Activated naive CD4-positive, alpha-beta T cell treated with anti-CD3 and anti-CD28 coated beads, Interleukin-2, amount 50 U/mL, for 24 hours (primary cell): Measurements from ENCODE around the gene RGMA.

ENCODE experiments used
- H3K27ac Mint-ChIP-seq: one replicate; pipeline ENCODE4 v1.8.0; 2021; ENCODE audit warnings: mild to moderate bottlenecking, mixed read lengths
- H3K27me3 Mint-ChIP-seq: one replicate; pipeline ENCODE4 v1.8.0; 2021; ENCODE audit warnings: mixed read lengths
- H3K36me3 Mint-ChIP-seq: one replicate; pipeline ENCODE4 v1.8.0; 2021; ENCODE audit warnings: mixed read lengths
- H3K4me1 Mint-ChIP-seq: one replicate; pipeline ENCODE4 v1.8.0; 2021; ENCODE audit warnings: mixed read lengths
- H3K4me3 Mint-ChIP-seq: one replicate; pipeline ENCODE4 v1.8.0; 2021; ENCODE audit warnings: mild to moderate bottlenecking, mixed read lengths
- H3K9me3 Mint-ChIP-seq: one replicate; pipeline ENCODE4 v1.8.0; 2021; ENCODE audit warnings: mixed read lengths

Gene RGMA

GRCh38 chr15:93088981-93089726 is at the start of gene RGMA:
RGMA (minus strand) TSS chr15:93089211; CDS start chr15:93088932, 279 bp downstream.
- Mint-ChIP-seq H3K27me3 (peaks cover 51% of the 10 kb centered on the region), H3K27ac (no peak within 1 kb of the TSS), H3K4me1 (peaks cover 11% of the 10 kb centered on the region), H3K4me3 (peak within 1 kb of the TSS; percentile 87), H3K36me3 (no peaks in the 10 kb centered on the region), H3K9me3 (no peaks in the 10 kb centered on the region)

- Mint-ChIP-seq H3K27me3 (peaks cover 1% of the 10 kb centered on the region), H3K9me3 (no peaks in the 10 kb centered on the region), H3K4me1 (peaks cover 7% of the 10 kb centered on the region), H3K27ac (no peak overlapping the region), H3K36me3 (no peaks in the 10 kb centered on the region), H3K4me3 (no peak overlapping the region)
Observed at GRCh38 chr15:93136606-93137005, 47.6 kb upstream of the RGMA start.

GRCh38 chr15:93135997-93136397 is 47.0 kb upstream of the RGMA start:
- H3K4me3 Mint-ChIP-seq = no peak overlapping the region
- peaks cover 1% of the 10 kb centered on the region for H3K27me3 Mint-ChIP-seq
- H3K27ac Mint-ChIP-seq = no peak overlapping the region
- no peaks in the 10 kb centered on the region for H3K36me3 Mint-ChIP-seq
- H3K9me3 Mint-ChIP-seq = no peaks in the 10 kb centered on the region
- H3K4me1 Mint-ChIP-seq = peaks cover 3% of the 10 kb centered on the region

GRCh38 chr15:93135459-93135858 is 46.4 kb upstream of the RGMA start:
- Mint-ChIP-seq H3K27ac (no peak overlapping the region), H3K4me3 (no peak overlapping the region), H3K36me3 (no peaks in the 10 kb centered on the region), H3K4me1 (no peaks in the 10 kb centered on the region), H3K9me3 (no peaks in the 10 kb centered on the region), H3K27me3 (peaks cover 1% of the 10 kb centered on the region)

GRCh38 chr15:93131485-93132095 is 42.6 kb upstream of the RGMA start:
- no peaks in the 10 kb centered on the region for H3K4me1 Mint-ChIP-seq
- no peak overlapping the region for H3K4me3 Mint-ChIP-seq
- no peaks in the 10 kb centered on the region for H3K36me3 Mint-ChIP-seq
- no peak overlapping the region for H3K27ac Mint-ChIP-seq
- no peaks in the 10 kb centered on the region for H3K9me3 Mint-ChIP-seq
- peaks cover 1% of the 10 kb centered on the region for H3K27me3 Mint-ChIP-seq

- Mint-ChIP-seq H3K27ac (no peak overlapping the region), H3K9me3 (no peaks in the 10 kb centered on the region), H3K36me3 (no peaks in the 10 kb centered on the region), H3K27me3 (peaks cover 1% of the 10 kb centered on the region), H3K4me3 (no peak overlapping the region), H3K4me1 (no peaks in the 10 kb centered on the region)
Observed at GRCh38 chr15:93129702-93130488, 40.9 kb upstream of the RGMA start.

- H3K4me1 Mint-ChIP-seq = no peaks in the 10 kb centered on the region
- peaks cover 1% of the 10 kb centered on the region for H3K27me3 Mint-ChIP-seq
- H3K9me3 Mint-ChIP-seq = no peaks in the 10 kb centered on the region
- no peak overlapping the region for H3K27ac Mint-ChIP-seq
- H3K4me3 Mint-ChIP-seq = no peak overlapping the region
- H3K36me3 Mint-ChIP-seq = no peaks in the 10 kb centered on the region
Observed at GRCh38 chr15:93127286-93127685, 38.3 kb upstream of the RGMA start.

- no peak overlapping the region for H3K27ac Mint-ChIP-seq
- no peaks in the 10 kb centered on the region for H3K27me3 Mint-ChIP-seq
- H3K36me3 Mint-ChIP-seq = no peaks in the 10 kb centered on the region
- H3K4me1 Mint-ChIP-seq = no peaks in the 10 kb centered on the region
- H3K4me3 Mint-ChIP-seq = no peak overlapping the region
- no peaks in the 10 kb centered on the region for H3K9me3 Mint-ChIP-seq
Observed at GRCh38 chr15:93126599-93126998, 37.6 kb upstream of the RGMA start.

- no peaks in the 10 kb centered on the region for H3K4me1 Mint-ChIP-seq
Observed at GRCh38 chr15:93126148-93126547, 37.1 kb upstream of the RGMA start.

GRCh38 chr15:93124126-93124525 is 35.1 kb upstream of the RGMA start:
- Mint-ChIP-seq H3K27me3 (no peaks in the 10 kb centered on the region), H3K4me3 (no peak overlapping the region), H3K4me1 (no peaks in the 10 kb centered on the region), H3K27ac (no peak overlapping the region), H3K36me3 (no peaks in the 10 kb centered on the region), H3K9me3 (no peaks in the 10 kb centered on the region)

More at GRCh38 chr15:93126148-93126547, 37.1 kb upstream of the RGMA start:
- H3K36me3 Mint-ChIP-seq = no peaks in the 10 kb centered on the region
- H3K27me3 Mint-ChIP-seq = no peaks in the 10 kb centered on the region
- H3K27ac Mint-ChIP-seq = no peak overlapping the region
- no peaks in the 10 kb centered on the region for H3K9me3 Mint-ChIP-seq
- H3K4me3 Mint-ChIP-seq = no peak overlapping the region

GRCh38 chr15:93121973-93122910 is 33.2 kb upstream of the RGMA start:
- Mint-ChIP-seq H3K4me3 (no peak overlapping the region), H3K9me3 (no peaks in the 10 kb centered on the region), H3K4me1 (no peaks in the 10 kb centered on the region), H3K27ac (no peak overlapping the region), H3K36me3 (no peaks in the 10 kb centered on the region), H3K27me3 (peaks cover 2% of the 10 kb centered on the region)

GRCh38 chr15:93121107-93121506 is 32.1 kb upstream of the RGMA start:
- H3K9me3 Mint-ChIP-seq = no peaks in the 10 kb centered on the region
- H3K4me3 Mint-ChIP-seq = no peak overlapping the region
- H3K36me3 Mint-ChIP-seq = no peaks in the 10 kb centered on the region
- no peak overlapping the region for H3K27ac Mint-ChIP-seq
- no peaks in the 10 kb centered on the region for H3K4me1 Mint-ChIP-seq
- peaks cover 7% of the 10 kb centered on the region for H3K27me3 Mint-ChIP-seq

- Mint-ChIP-seq H3K27ac (no peak overlapping the region), H3K9me3 (no peaks in the 10 kb centered on the region), H3K36me3 (no peaks in the 10 kb centered on the region), H3K4me1 (no peaks in the 10 kb centered on the region), H3K27me3 (peaks cover 12% of the 10 kb centered on the region), H3K4me3 (no peak overlapping the region)
Observed at GRCh38 chr15:93118904-93119303, 29.9 kb upstream of the RGMA start.

GRCh38 chr15:93111451-93111850 is 22.4 kb upstream of the RGMA start:
- H3K4me1 Mint-ChIP-seq = no peaks in the 10 kb centered on the region
- peaks cover 33% of the 10 kb centered on the region for H3K27me3 Mint-ChIP-seq
- H3K36me3 Mint-ChIP-seq = no peaks in the 10 kb centered on the region
- H3K27ac Mint-ChIP-seq = no peak overlapping the region
- no peak overlapping the region for H3K4me3 Mint-ChIP-seq
- no peaks in the 10 kb centered on the region for H3K9me3 Mint-ChIP-seq

- Mint-ChIP-seq H3K4me1 (no peaks in the 10 kb centered on the region), H3K9me3 (no peaks in the 10 kb centered on the region), H3K4me3 (no peak overlapping the region), H3K27me3 (peaks cover 34% of the 10 kb centered on the region), H3K27ac (no peak overlapping the region), H3K36me3 (no peaks in the 10 kb centered on the region)
Observed at GRCh38 chr15:93110502-93111040, 21.6 kb upstream of the RGMA start.
